ENCODE results near the gene BAIAP2L2. TPM values are rescaled to one million over a fixed set of nuclear protein-coding genes. Genes with fewer than 3 reads are reported as not detected.

Gene BAIAP2L2
- total and polyA plus RNA-seq, 2 donors (not counting 1 experiment from before 2014, with no cell fraction given): 0.96 to 1.2 TPM

- no peak for ATAC-seq (ENCODE audit: low read depth)
- Histone ChIP-seq H4K20me1 (ENCODE audit: control insufficient read depth, insufficient read depth, low read length, poor library complexity, severe bottlenecking) (no peaks in the 10 kb centered on the region), H2AFZ (ENCODE audit: insufficient read depth, low read depth, low read length, poor library complexity, severe bottlenecking) (no peak overlapping the region), H3K9me3 (ENCODE audit: control extremely low read depth in 1 of 3, control insufficient read depth in 2 of 3, insufficient read depth in 1 of 3, low read length in 2 of 3) (no peaks in the 10 kb centered on the region), H3K4me2 (replicated peaks; ENCODE audit: low read depth, low read length, poor library complexity, severe bottlenecking) (no peak overlapping the region), H3K4me3 (ENCODE audit: control extremely low read depth in 1 of 5, extremely low read depth in 1 of 5, insufficient read depth in 1 of 5, low read depth in 2 of 5, low read length in 4 of 5) (no peak overlapping the region), H3K27me3 (replicated peaks in 1 of 4; ENCODE audit: control extremely low read depth in 1 of 4, control insufficient read depth in 3 of 4, insufficient read depth in 4 of 4, low read length in 3 of 4) (peaks cover 0 to 26% (median 9%) of the 10 kb centered on the region in 4 experiments), H3K36me3 (replicated peaks in 1 of 2; ENCODE audit: control extremely low read depth in 1 of 2, control insufficient read depth in 1 of 2, extremely low read depth in 1 of 2, insufficient read depth in 2 of 2, low read length in 1 of 2) (no peaks in the 10 kb centered on the region), H3K4me1 (ENCODE audit: control insufficient read depth in 2 of 2, insufficient read depth in 2 of 2, low read length in 2 of 2) (peaks cover 1 to 2% of the 10 kb centered on the region in 2 donors), H3K9ac (ENCODE audit: low read length) (no peak overlapping the region), H3K27ac (ENCODE audit: low read length in 2 of 2) (no peak overlapping the region), H3K79me2 (ENCODE audit: control insufficient read depth, insufficient read depth, low read length) (no peaks in the 10 kb centered on the region)
- WGBS (ENCODE audit: insufficient coverage): 94% methylated on average over 11 of the region's 12 CpGs
- no peak for TF ChIP-seq CTCF (IDR thresholded peaks at IDR 0.05)
- no peaks in the 10 kb centered on the region for H3K4me1 Mint-ChIP-seq
- no peak overlapping the region for H3K27ac Mint-ChIP-seq
- no peak for DNase-seq
- intact Hi-C loops (cut with micrococcal nuclease): no loop called here
- no peak overlapping the region for H3K4me3 Mint-ChIP-seq
- POLR2A ChIA-PET: no interaction called here
- no peaks in the 10 kb centered on the region for H3K9me3 Mint-ChIP-seq (ENCODE audit: insufficient read depth)
- CTCF ChIA-PET: no interaction called here
- H3K27me3 Mint-ChIP-seq: peaks cover 26% of the 10 kb centered on the region
Measured at GRCh38 chr22:38087855-38088254, 22.6 kb downstream of the BAIAP2L2 start.

- CTCF ChIA-PET: no interaction called here
- 90% methylated on average over 4 of the region's 13 CpGs for WGBS (ENCODE audit: insufficient coverage)
Measured at GRCh38 chr22:38086942-38087341, 23.5 kb downstream of the BAIAP2L2 start.

More at GRCh38 chr22:38086942-38087341, 23.5 kb downstream of the BAIAP2L2 start:
- Histone ChIP-seq H3K27me3 (replicated peaks in 1 of 4; ENCODE audit: control extremely low read depth in 1 of 4, control insufficient read depth in 3 of 4, insufficient read depth in 4 of 4, low read length in 3 of 4) (peaks cover 0 to 35% (median 15%) of the 10 kb centered on the region in 4 experiments), H4K20me1 (ENCODE audit: control insufficient read depth, insufficient read depth, low read length, poor library complexity, severe bottlenecking) (no peaks in the 10 kb centered on the region), H2AFZ (ENCODE audit: insufficient read depth, low read depth, low read length, poor library complexity, severe bottlenecking) (no peak overlapping the region), H3K79me2 (ENCODE audit: control insufficient read depth, insufficient read depth, low read length) (no peaks in the 10 kb centered on the region), H3K9ac (ENCODE audit: low read length) (no peak overlapping the region), H3K27ac (ENCODE audit: low read length in 2 of 2) (no peak overlapping the region), H3K36me3 (replicated peaks in 1 of 2; ENCODE audit: control extremely low read depth in 1 of 2, control insufficient read depth in 1 of 2, extremely low read depth in 1 of 2, insufficient read depth in 2 of 2, low read length in 1 of 2) (no peaks in the 10 kb centered on the region), H3K4me1 (ENCODE audit: control insufficient read depth in 2 of 2, insufficient read depth in 2 of 2, low read length in 2 of 2) (peaks cover 10 to 12% of the 10 kb centered on the region in 2 donors), H3K9me3 (ENCODE audit: control extremely low read depth in 1 of 3, control insufficient read depth in 2 of 3, insufficient read depth in 1 of 3, low read length in 2 of 3) (no peaks in the 10 kb centered on the region), H3K4me3 (ENCODE audit: control extremely low read depth in 1 of 5, extremely low read depth in 1 of 5, insufficient read depth in 1 of 5, low read depth in 2 of 5, low read length in 4 of 5) (no peak overlapping the region), H3K4me2 (replicated peaks; ENCODE audit: low read depth, low read length, poor library complexity, severe bottlenecking) (no peak overlapping the region)
- TF ChIP-seq CTCF (IDR thresholded peaks at IDR 0.05) (no peak), EZH2 (IDR thresholded peaks at IDR 0.05; ENCODE audit: borderline replicate concordance, insufficient read depth, low read depth, low read length, poor library complexity, severe bottlenecking) (no peak)
- peaks cover 26% of the 10 kb centered on the region for H3K27me3 Mint-ChIP-seq
- H3K27ac Mint-ChIP-seq: no peak overlapping the region
- no peaks in the 10 kb centered on the region for H3K9me3 Mint-ChIP-seq (ENCODE audit: insufficient read depth)
- POLR2A ChIA-PET: no interaction called here
- ATAC-seq (ENCODE audit: low read depth): no peak
- H3K4me1 Mint-ChIP-seq: peaks cover under 1% of the 10 kb centered on the region
- intact Hi-C loops (cut with micrococcal nuclease): no loop called here
- H3K4me3 Mint-ChIP-seq: no peak overlapping the region
- no peak for DNase-seq

Data from B cell (primary cell).